LNCAP (cell line): ENCODE measurements around the gene SUSD1.

ENCODE experiments used
- CTCF ChIP-seq: fragments of 450-650 bp; IDR thresholded peaks from 2 replicates; pipeline ENCODE4 v1.5.1; 2017; ENCODE audit warnings: mild to moderate bottlenecking

SUSD1 gene

DNA sequence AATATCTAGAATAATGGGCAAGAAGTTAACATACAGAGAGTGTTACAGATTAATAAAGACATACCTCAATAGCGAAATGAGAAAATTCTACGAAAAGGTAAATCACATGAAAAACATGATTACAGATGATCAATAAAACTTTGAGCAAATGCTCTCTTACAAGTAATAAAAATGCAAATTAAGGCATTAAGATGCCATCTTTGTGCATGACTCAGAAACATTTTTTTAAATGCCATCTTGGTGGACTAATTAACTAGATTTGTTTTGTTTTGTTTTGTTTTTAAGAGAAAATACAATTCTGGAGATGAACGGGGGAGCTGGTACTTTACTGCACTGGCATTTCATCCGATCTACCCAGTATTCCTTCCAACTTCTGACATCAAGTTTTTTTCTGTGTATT lies 130.2 kb downstream of the SUSD1 start:
- TF ChIP-seq CTCF: no peak

DNA sequence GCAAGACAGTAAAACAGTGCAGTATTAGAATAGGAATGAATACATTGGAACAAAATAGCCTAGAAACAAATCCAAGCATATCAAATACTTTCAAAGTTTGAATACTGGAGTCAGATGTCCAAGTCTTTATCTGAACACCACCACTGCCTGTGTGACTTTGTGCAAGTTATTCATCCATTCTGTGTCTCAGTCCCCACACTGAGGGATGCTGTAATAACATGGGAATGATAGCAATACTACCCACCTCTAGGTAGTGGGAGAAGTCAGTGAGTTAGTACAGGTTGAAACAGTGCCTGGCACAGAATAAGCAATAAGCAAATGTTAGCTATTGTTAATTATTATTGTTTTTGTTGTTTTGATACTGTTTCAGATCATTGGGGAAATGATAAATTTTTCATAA lies 130.9 kb downstream of the SUSD1 start:
- no peak for TF ChIP-seq CTCF

DNA sequence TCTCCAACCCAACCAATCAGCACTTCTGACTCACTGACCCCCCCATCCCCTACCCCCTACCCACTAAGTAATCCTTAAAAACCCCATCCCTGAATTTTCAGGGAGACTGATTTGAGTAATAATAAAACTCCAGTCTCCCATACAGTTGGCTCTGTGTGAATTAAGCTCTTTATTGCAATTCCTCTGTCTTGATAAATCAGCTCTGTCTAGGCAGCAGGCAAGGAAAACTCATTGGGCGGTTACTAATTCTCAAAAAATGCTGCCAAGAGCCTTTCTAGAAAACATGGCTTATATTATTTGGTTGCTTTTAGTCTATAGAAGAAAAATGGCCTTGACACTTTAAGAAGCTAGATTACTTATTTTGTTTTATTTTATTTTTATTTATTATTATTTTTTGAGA lies 131.7 kb downstream of the SUSD1 start:
- TF ChIP-seq CTCF: no peak

GRCh38 chr9:112042769-112043168 lies 132.3 kb downstream of the SUSD1 start:
- TF ChIP-seq CTCF: no peak

DNA sequence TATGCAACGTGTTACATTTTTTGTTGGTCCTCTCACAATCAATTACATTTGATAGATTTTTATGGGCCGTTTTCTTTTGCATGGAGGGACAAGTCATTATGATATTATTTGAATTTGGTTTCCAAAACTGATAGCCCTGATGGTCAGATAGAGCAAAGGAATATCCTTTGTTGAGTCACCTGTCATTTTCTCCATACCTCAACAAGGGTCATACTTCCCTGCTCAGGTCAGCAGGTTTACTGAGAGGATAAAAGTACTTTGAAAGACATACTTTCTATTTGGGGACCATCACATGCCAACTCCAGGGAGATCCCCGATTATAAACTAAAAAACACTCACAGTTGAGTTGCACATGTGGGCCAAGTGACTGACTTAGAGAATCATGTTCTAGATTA lies 132.9 kb downstream of the SUSD1 start:
- no peak for TF ChIP-seq CTCF

DNA sequence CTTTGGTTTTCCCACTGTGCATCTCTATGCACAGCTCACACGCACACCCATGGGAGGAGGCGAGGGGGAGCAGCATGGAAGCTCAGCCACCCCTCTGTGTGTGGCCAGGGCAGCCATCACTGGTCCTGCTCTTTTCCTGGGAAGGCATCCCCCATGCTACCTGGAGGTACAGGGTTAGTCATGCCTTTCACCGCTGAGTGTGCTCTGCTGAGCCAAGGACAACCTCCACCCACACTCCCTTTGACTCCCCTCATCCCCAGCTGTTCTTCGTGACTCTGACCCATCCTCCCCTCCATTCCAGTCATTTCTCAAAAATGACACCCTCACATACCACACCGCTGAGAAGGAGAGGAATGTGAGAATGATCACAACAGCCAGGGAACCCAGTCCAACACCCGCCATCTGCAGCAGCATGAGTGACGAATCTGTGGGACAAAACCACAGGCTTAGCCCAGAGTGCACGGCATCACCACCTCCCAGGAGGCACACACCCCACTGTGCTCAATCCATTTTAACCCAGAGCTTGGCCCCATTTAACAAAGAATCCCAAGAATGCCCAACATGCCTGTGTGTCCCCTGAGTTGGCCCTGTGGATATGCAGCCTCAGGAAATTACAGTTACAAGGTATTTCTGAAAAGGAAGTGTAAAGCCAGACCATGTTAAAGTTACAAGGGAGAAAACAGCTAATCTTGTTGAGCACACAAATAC lies 133.4 kb downstream of the SUSD1 start:
- TF ChIP-seq CTCF: no peak

GRCh38 chr9:112041199-112041535 lies 133.9 kb downstream of the SUSD1 start:
- TF ChIP-seq CTCF: no peak

- TF ChIP-seq CTCF: no peak
Observed at GRCh38 chr9:112038017-112038408, 137.1 kb downstream of the SUSD1 start.
